Right lobe of liver (tissue), 6 donors: ENCODE measurements around the gene FOXD3. TPM values are rescaled to one million over a fixed set of nuclear protein-coding genes. Genes with fewer than 3 reads are reported as not detected.

Experiments
- ATAC-seq, 4 donors: fragments of 200-7000 bp; cut with Tn5 transposase; one replicate each; pipeline ENCODE4 v1.9.1; 2020; ENCODE audit warnings: mild to moderate bottlenecking in 4 of 4, moderate library complexity in 4 of 4
- DNase-seq, 3 donors: peaks; one replicate each; pipeline ENCODE4 v3.0.0-alpha.2; 2020
- H3K27ac ChIP-seq, 3 donors: fragments of 200-600 bp; one replicate each; pipeline ENCODE4 v1.8.0; 2022
- H3K27me3 ChIP-seq, 2 donors: fragments of 200-600 bp; one replicate each; pipeline ENCODE4 v1.8.0; 2022
- H3K36me3 ChIP-seq, 4 donors: fragments of 200-600 bp; sonication (generic) in 1 of 4; one replicate each; pipeline versions ENCODE4 v1.5.1 to v1.8.0; 2017 to 2022; ENCODE audit warnings: control low read depth in 1 of 4
- H3K4me1 ChIP-seq, 4 donors: fragments of 200-600 bp; sonication (generic) in 1 of 4; one replicate each; pipeline versions ENCODE4 v1.5.1 to v1.8.0; 2017 to 2022; ENCODE audit warnings: control low read depth in 1 of 4
- H3K4me3 ChIP-seq, 3 donors: fragments of 200-600 bp; one replicate each; pipeline ENCODE4 v1.8.0; 2022
- H3K9me3 ChIP-seq, 4 donors: fragments of 200-600 bp; sonication (generic) in 1 of 4; one replicate each; pipeline versions ENCODE4 v1.5.1 to v1.8.0; 2017 to 2022; ENCODE audit warnings: control low read depth in 1 of 4
- CTCF ChIP-seq, 4 donors: fragments of 200-600 bp in 3 of 4; fragments of 450-650 bp in 1 of 4; IDR thresholded peaks; one replicate each; pipeline versions ENCODE4 v1.5.1 to v1.8.0; 2016 to 2022; ENCODE audit warnings: antibody characterized with exemption in 4 of 4, mild to moderate bottlenecking in 2 of 4
- POLR2A ChIP-seq: fragments of 450-650 bp; IDR thresholded peaks from one replicate; pipeline ENCODE4 v1.6.1; 2017; ENCODE audit warnings: antibody characterized with exemption, mild to moderate bottlenecking
- WGBS: methylation state at CpG from one replicate; pipeline ENCODE4 v1.1.6; 2018; ENCODE audit warnings: low coverage, low lambda C conversion rate; ENCODE audit not compliant: insufficient coverage; ENCODE audit errors: missing lambda C conversion rate; 5-methylcytosine and 5-hydroxymethylcytosine counted together
- intact Hi-C, 2 donors: fragments of 100-400 bp; cut with DNase I; formaldehyde crosslinking; loops; one replicate each; pipeline versions ENCODE4 v1.11.2 to v1.14.1; 2022
- total RNA-seq, 6 experiments: library from RNA; depleted of rRNA in 2 of 6; stranded (reverse); fragments of >200 nt in 2 of 6; fragmentation: NEBNext Ultra II Directional in 3 of 6; extraction: Animal tissue kit (Norgen Biotek cat#: 25700) in 3 of 6; gene quantifications; one replicate each; pipeline versions ENCODE4 v1.1.0 to v1.2.4, GENCODE V29; 2016 to 2023
- donor health status: DM: no; HTN: yes; CAD: no.
- donor health status: DM: no; HTN: no; CAD: no.
- donor health status: DM: no; HTN: no; CAD: no.
- donor health status: DM: no; HTN: yes; CAD: no.
- donor health status: DM: no; HTN: yes; CAD: no.

Gene FOXD3
- total RNA-seq, 6 experiments from 2014 or later = 0.12 TPM; not detected in 5

GRCh38 chr1:63316984-63317816 is 5.2 kb upstream of the FOXD3 start:
- peak overlapping the region; percentile 37 to 51 (median 42) for H3K4me3 ChIP-seq
- H3K4me1 ChIP-seq = peaks cover 0 to 17% (median 2%) of the 10 kb centered on the region in 4 donors
- ATAC-seq (peak; percentile 89 to 94 (median 93)), DNase-seq (peak; percentile 77 to 85 (median 84))
- intact Hi-C loops = no loop called here
- TF ChIP-seq POLR2A (no peak), CTCF (IDR thresholded peaks at IDR 0.05) (peak; percentile 51 to 70 (median 66))
- no peaks in the 10 kb centered on the region for H3K36me3 ChIP-seq
- peaks cover 21 to 53% of the 10 kb centered on the region in 2 donors for H3K27me3 ChIP-seq
- no peaks in the 10 kb centered on the region for H3K9me3 ChIP-seq
- 2% methylated on average over 12 of the region's 80 CpGs for WGBS
- H3K27ac ChIP-seq = no peak overlapping the region

- Histone ChIP-seq H3K27ac (no peak overlapping the region), H3K4me1 (peaks cover 0 to 23% (median 2%) of the 10 kb centered on the region in 4 donors), H3K36me3 (no peaks in the 10 kb centered on the region), H3K4me3 (no peak overlapping the region), H3K9me3 (no peaks in the 10 kb centered on the region), H3K27me3 (peaks cover 21 to 59% of the 10 kb centered on the region in 2 donors)
- no peak for DNase-seq
- TF ChIP-seq POLR2A (no peak), CTCF (IDR thresholded peaks at IDR 0.05) (no peak)
- intact Hi-C loops = no loop called here
- WGBS = 8% methylated on average over 14 of the region's 14 CpGs
- ATAC-seq = no peak
Measured at GRCh38 chr1:63317817-63318152, 4.6 kb upstream of the FOXD3 start.

GRCh38 chr1:63318201-63318979 is 4.0 kb upstream of the FOXD3 start:
- H3K27me3 ChIP-seq = peaks cover 21 to 65% of the 10 kb centered on the region in 2 donors
- H3K9me3 ChIP-seq = no peaks in the 10 kb centered on the region
- intact Hi-C loops = no loop called here
- 14% methylated on average over 19 of the region's 28 CpGs for WGBS
- no peak overlapping the region for H3K27ac ChIP-seq
- H3K36me3 ChIP-seq = no peaks in the 10 kb centered on the region
- ATAC-seq (no peak), DNase-seq (no peak)
- H3K4me3 ChIP-seq = no peak overlapping the region
- peaks cover 0 to 25% (median 2%) of the 10 kb centered on the region in 4 donors for H3K4me1 ChIP-seq
- no peak for TF ChIP-seq CTCF (IDR thresholded peaks at IDR 0.05)
- no peak for TF ChIP-seq POLR2A

- H3K27ac ChIP-seq = no peak overlapping the region
- ATAC-seq (no peak), DNase-seq (no peak)
- intact Hi-C loops = loop anchor here in 1 of 2 donors (10.0 kb wide), 1 partner anchor 115 kb away; no protein-coding TSS in a partner anchor
- WGBS = 7% methylated on average over 41 of the region's 60 CpGs
- TF ChIP-seq POLR2A (no peak), CTCF (IDR thresholded peaks at IDR 0.05) (no peak)
- H3K4me3 ChIP-seq = no peak overlapping the region
- H3K36me3 ChIP-seq = no peaks in the 10 kb centered on the region
- H3K4me1 ChIP-seq = peaks cover 0 to 25% (median 2%) of the 10 kb centered on the region in 4 donors
- H3K27me3 ChIP-seq = peaks cover 25 to 73% of the 10 kb centered on the region in 2 donors
- no peaks in the 10 kb centered on the region for H3K9me3 ChIP-seq
Measured at GRCh38 chr1:63319046-63320021, 3.0 kb upstream of the FOXD3 start.
